Activated naive CD4-positive, alpha-beta T cell treated with anti-CD3 and anti-CD28 coated beads for 36 hours (primary cell): Measurements from ENCODE around the gene PDC. TPM values are rescaled to one million over a fixed set of nuclear protein-coding genes. Genes with fewer than 3 reads are reported as not detected.
"Not testable (repeated sequence)": the region's sequence is repeated elsewhere in the genome, so short reads cannot be mapped to it uniquely, and the experiment has no call there.

ENCODE experiments used
- CTCF ChIA-PET: fragments of 350-600 bp; sonication (Branson Sonifier 250); formaldehyde crosslinking; loops from one replicate; lab custom pipeline; 2021; ENCODE audit warnings: antibody characterized with exemption; lab: Charles Lee
- DNase-seq: peaks from one replicate; pipeline ENCODE4 v3.0.0-alpha.2; 2020
- H3K27ac Mint-ChIP-seq: one replicate; pipeline ENCODE4 v1.8.0; 2021; ENCODE audit warnings: mild to moderate bottlenecking, mixed read lengths
- H3K27me3 Mint-ChIP-seq: one replicate; pipeline ENCODE4 v1.8.0; 2021; ENCODE audit warnings: low read depth, mixed read lengths
- H3K36me3 Mint-ChIP-seq: one replicate; pipeline ENCODE4 v1.8.0; 2021; ENCODE audit warnings: low read depth, mixed read lengths
- H3K4me1 Mint-ChIP-seq: one replicate; pipeline ENCODE4 v1.8.0; 2021; ENCODE audit warnings: low read depth, mixed read lengths
- H3K4me3 Mint-ChIP-seq: one replicate; pipeline ENCODE4 v1.8.0; 2021; ENCODE audit warnings: mild to moderate bottlenecking, moderate library complexity, mixed read lengths
- H3K9me3 Mint-ChIP-seq: one replicate; pipeline ENCODE4 v1.8.0; 2021; ENCODE audit warnings: mixed read lengths
- intact Hi-C: fragments of 100-400 bp; cut with micrococcal nuclease; formaldehyde crosslinking; loops from one replicate; pipeline ENCODE4 v1.15.1; 2023
- total RNA-seq, 2 experiments: library from RNA; stranded (reverse); gene quantifications; one replicate each; pipeline ENCODE4 v1.2.3, GENCODE V29; 2021

Gene PDC
- total RNA-seq, 2 experiments from 2014 or later, result not detected

- CTCF ChIA-PET, result no interaction called here
Measured at GRCh38 chr1:186487163-186487562, 26.2 kb upstream of the PDC start.

DNA sequence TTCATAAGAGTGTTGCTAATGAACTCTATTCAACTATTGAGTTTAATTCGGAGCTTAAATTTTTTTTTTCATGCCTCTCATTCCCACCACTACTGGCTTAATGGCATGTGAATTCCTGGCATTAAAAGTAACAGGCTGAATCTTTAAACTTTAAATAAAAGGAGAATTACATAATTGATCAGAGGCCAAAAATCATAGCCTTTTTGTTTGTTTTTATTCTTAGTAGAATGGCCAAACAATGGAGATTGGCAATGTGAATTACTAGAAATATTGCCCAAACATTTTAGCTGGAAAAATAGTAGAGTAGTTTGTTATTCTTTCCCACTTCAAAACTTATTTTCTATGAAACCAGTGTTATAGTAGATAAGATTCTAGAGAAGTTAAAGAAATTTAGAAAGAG lies 25.1 kb upstream of the PDC start:
- Mint-ChIP-seq H3K27me3 (no peaks in the 10 kb centered on the region), H3K36me3 (no peaks in the 10 kb centered on the region), H3K4me3 (no peak overlapping the region), H3K9me3 (no peaks in the 10 kb centered on the region), H3K27ac (no peak overlapping the region), H3K4me1 (no peaks in the 10 kb centered on the region)
- DNase-seq, result no peak
- intact Hi-C loops, result loop anchor here (10.0 kb wide), 1 partner anchor 429 kb away; no protein-coding TSS in a partner anchor
- CTCF ChIA-PET, result no interaction called here

More at GRCh38 chr1:186487163-186487562, 26.2 kb upstream of the PDC start:
- Mint-ChIP-seq H3K9me3 (no peaks in the 10 kb centered on the region), H3K36me3 (no peaks in the 10 kb centered on the region), H3K4me1 (no peaks in the 10 kb centered on the region), H3K27ac (no peak overlapping the region), H3K4me3 (no peak overlapping the region), H3K27me3 (no peaks in the 10 kb centered on the region)
- DNase-seq, result no peak
- intact Hi-C loops, result loop anchor here (10.0 kb wide), 1 partner anchor 428 kb away; no protein-coding TSS in a partner anchor

DNA sequence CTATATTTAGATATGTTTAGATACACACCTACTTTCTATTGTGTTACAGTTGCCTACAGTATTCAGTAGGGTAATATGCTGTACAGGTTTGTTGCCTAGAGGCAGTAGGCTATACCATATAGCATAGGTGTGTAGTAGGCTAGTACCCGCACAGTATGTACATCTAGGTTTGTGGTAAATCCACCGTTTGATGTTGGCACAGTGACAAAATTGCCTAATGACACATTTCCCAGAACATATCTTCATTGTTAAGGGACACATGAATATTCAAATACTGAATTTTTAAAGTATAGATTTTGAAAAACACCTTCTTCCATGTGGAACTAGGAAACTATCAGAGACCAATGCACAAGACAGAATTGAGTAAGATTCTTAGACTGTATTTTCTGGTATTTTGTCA lies 22.6 kb upstream of the PDC start:
- H3K9me3 Mint-ChIP-seq, result no peaks in the 10 kb centered on the region
- H3K27ac Mint-ChIP-seq, result no peak overlapping the region
- H3K4me1 Mint-ChIP-seq, result no peaks in the 10 kb centered on the region
- intact Hi-C loops, result loop anchor here (2.0 to 10.0 kb wide), 3 partner anchors 124 to 431 kb away; no protein-coding TSS in a partner anchor
- no peak overlapping the region for H3K4me3 Mint-ChIP-seq
- no peaks in the 10 kb centered on the region for H3K27me3 Mint-ChIP-seq
- CTCF ChIA-PET, result interaction anchor here (0.9 kb wide), 1 partner anchor 503 kb away, joined by 4 read pairs; no protein-coding TSS in a partner anchor
- H3K36me3 Mint-ChIP-seq, result no peaks in the 10 kb centered on the region
- no peak for DNase-seq

GRCh38 chr1:186482661-186483255 lies 21.8 kb upstream of the PDC start:
- Mint-ChIP-seq H3K27me3 (no peaks in the 10 kb centered on the region), H3K9me3 (no peaks in the 10 kb centered on the region), H3K27ac (no peak overlapping the region), H3K36me3 (no peaks in the 10 kb centered on the region), H3K4me3 (no peak overlapping the region), H3K4me1 (no peaks in the 10 kb centered on the region)
- peak; percentile 71 for DNase-seq
- intact Hi-C loops, result loop anchor here (1.0 to 10.0 kb wide), 7 partner anchors 125 to 504 kb away; partner anchors contain the start of gene PTGS2
- CTCF ChIA-PET, result interaction anchor here (0.6 to 1.4 kb wide), 7 partner anchors 15 to 510 kb away, joined by 3 to 8 read pairs (median 3); no protein-coding TSS in a partner anchor

GRCh38 chr1:186481303-186481888 lies 20.5 kb upstream of the PDC start:
- Mint-ChIP-seq H3K27ac (no peak overlapping the region), H3K36me3 (no peaks in the 10 kb centered on the region), H3K27me3 (no peaks in the 10 kb centered on the region), H3K4me3 (no peak overlapping the region), H3K4me1 (no peaks in the 10 kb centered on the region), H3K9me3 (no peaks in the 10 kb centered on the region)
- CTCF ChIA-PET, result interaction anchor here (1.4 kb wide), 1 partner anchor 511 kb away, joined by 3 read pairs; no protein-coding TSS in a partner anchor
- intact Hi-C loops, result loop anchor here (5.0 to 10.0 kb wide), 2 partner anchors 126 to 433 kb away; no protein-coding TSS in a partner anchor
- no peak for DNase-seq

DNA sequence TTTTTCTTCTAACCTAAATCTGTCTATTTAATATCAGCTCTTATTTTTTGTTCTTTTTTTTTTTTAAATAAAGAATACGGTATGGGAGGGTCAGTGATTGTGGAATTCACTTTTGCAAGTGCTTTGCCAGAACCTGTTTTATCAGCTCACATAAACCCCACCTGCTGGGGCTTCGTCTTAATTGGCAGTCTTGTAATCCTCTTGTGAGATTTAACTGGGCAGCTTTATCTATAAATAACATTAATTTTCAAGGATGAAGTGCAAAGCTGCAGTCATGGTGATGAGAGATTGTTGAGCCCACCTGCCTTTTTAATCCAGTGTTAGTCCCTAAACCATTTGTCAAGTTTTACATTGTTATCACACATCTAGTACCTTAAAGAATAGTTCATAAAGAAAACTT lies 18.2 kb upstream of the PDC start:
- no peaks in the 10 kb centered on the region for H3K9me3 Mint-ChIP-seq
- H3K27ac Mint-ChIP-seq, result no peak overlapping the region
- no peaks in the 10 kb centered on the region for H3K36me3 Mint-ChIP-seq
- no peaks in the 10 kb centered on the region for H3K27me3 Mint-ChIP-seq
- CTCF ChIA-PET, result interaction anchor here (0.6 to 1.0 kb wide), 3 partner anchors 74 to 505 kb away, joined by 3 to 4 read pairs (median 3); partner anchors contain the start of gene PTGS2
- no peak for DNase-seq
- intact Hi-C loops, result no loop called here
- H3K4me3 Mint-ChIP-seq, result no peak overlapping the region
- no peaks in the 10 kb centered on the region for H3K4me1 Mint-ChIP-seq

GRCh38 chr1:186476264-186477040 lies 15.5 kb upstream of the PDC start:
- no peaks in the 10 kb centered on the region for H3K4me1 Mint-ChIP-seq
- H3K27ac Mint-ChIP-seq, result no peak overlapping the region
- DNase-seq, result no peak
- no peaks in the 10 kb centered on the region for H3K27me3 Mint-ChIP-seq
- no peaks in the 10 kb centered on the region for H3K9me3 Mint-ChIP-seq
- no peaks in the 10 kb centered on the region for H3K36me3 Mint-ChIP-seq
- CTCF ChIA-PET, result no interaction called here
- no peak overlapping the region for H3K4me3 Mint-ChIP-seq
- intact Hi-C loops, result no loop called here

GRCh38 chr1:186474208-186474607 lies 13.3 kb upstream of the PDC start:
- intact Hi-C loops, result no loop called here
- Mint-ChIP-seq H3K27me3 (no peaks in the 10 kb centered on the region), H3K27ac (no peak overlapping the region), H3K4me3 (no peak overlapping the region), H3K9me3 (no peaks in the 10 kb centered on the region), H3K4me1 (no peaks in the 10 kb centered on the region), H3K36me3 (no peaks in the 10 kb centered on the region)
- DNase-seq, result no peak
- CTCF ChIA-PET, result no interaction called here

DNA sequence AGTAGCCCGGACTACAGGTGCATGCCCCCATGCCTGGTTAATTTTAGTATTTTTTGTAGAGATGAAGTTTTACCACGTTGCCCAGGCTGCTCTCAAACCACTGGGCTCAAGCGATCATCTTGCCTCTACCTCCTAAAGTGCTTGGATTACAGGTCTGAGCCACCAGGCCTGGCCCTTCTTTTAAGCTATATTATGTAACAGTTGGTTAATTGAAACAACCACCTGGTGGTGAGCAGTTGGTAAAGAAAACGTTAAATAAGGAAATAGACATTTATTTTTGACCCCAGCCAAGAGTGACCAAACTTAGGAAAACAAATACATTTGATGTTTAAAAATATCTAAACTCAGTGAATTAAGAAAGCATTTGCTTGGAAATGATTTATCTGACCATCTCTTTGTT lies 12.1 kb upstream of the PDC start:
- intact Hi-C loops, result no loop called here
- Mint-ChIP-seq H3K36me3 (no peaks in the 10 kb centered on the region), H3K4me3 (no peak overlapping the region), H3K9me3 (no peaks in the 10 kb centered on the region), H3K4me1 (no peaks in the 10 kb centered on the region), H3K27ac (no peak overlapping the region), H3K27me3 (no peaks in the 10 kb centered on the region)
- CTCF ChIA-PET, result no interaction called here
- DNase-seq, result no peak

DNA sequence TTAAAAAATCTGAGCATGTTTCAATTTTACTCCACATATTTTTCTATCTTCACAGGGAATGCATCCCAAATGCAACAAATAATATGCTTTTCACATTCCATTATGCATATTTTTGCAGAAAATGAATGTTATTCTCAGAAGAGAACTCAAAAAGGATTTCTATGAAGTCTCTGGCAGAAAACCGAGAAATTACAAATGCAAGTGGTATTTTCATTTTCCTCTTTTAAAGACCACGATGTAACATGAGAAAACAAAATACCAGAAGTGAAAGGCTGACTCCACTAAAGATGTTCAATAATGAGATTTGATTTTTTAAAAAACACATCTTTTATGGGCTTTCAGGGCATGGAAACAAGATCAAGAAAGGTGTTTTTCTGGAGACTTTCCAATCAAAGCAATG lies 5.0 kb upstream of the PDC start:
- Mint-ChIP-seq H3K36me3 (no peaks in the 10 kb centered on the region), H3K4me1 (no peaks in the 10 kb centered on the region), H3K27me3 (no peaks in the 10 kb centered on the region), H3K4me3 (no peak overlapping the region), H3K27ac (no peak overlapping the region), H3K9me3 (no peaks in the 10 kb centered on the region)
- intact Hi-C loops, result no loop called here
- CTCF ChIA-PET, result interaction anchor here (0.6 kb wide), 1 partner anchor 284 kb away, joined by 3 read pairs; no protein-coding TSS in a partner anchor
- no peak for DNase-seq

GRCh38 chr1:186465491-186465890 lies 4.6 kb upstream of the PDC start:
- H3K4me3 Mint-ChIP-seq, H3K4me1 Mint-ChIP-seq, DNase-seq, intact Hi-C loops, H3K27ac Mint-ChIP-seq, H3K36me3 Mint-ChIP-seq, H3K9me3 Mint-ChIP-seq, H3K27me3 Mint-ChIP-seq: not testable (repeated sequence)
- CTCF ChIA-PET, result interaction anchor here (0.6 kb wide), 1 partner anchor 283 kb away, joined by 3 read pairs; no protein-coding TSS in a partner anchor

- no peak overlapping the region for H3K4me3 Mint-ChIP-seq
- no peaks in the 10 kb centered on the region for H3K27me3 Mint-ChIP-seq
- no peaks in the 10 kb centered on the region for H3K36me3 Mint-ChIP-seq
- intact Hi-C loops, result no loop called here
- no peaks in the 10 kb centered on the region for H3K9me3 Mint-ChIP-seq
- H3K4me1 Mint-ChIP-seq, result no peaks in the 10 kb centered on the region
- H3K27ac Mint-ChIP-seq, result no peak overlapping the region
- DNase-seq, result no peak
- CTCF ChIA-PET, result no interaction called here
Measured at GRCh38 chr1:186463926-186464325, 3.0 kb upstream of the PDC start.
